Transverse colon (tissue), 4 donors: ENCODE measurements around the gene SETD1B.

Source experiments
- CTCF ChIP-seq, 5 experiments: fragments of 200-600 bp in 3 of 5; fragments of 450-650 bp in 2 of 5; sonication (generic) in 3 of 5; IDR thresholded peaks; 1 replicate in 2 of 5; 2 replicates in 3 of 5; pipeline ENCODE4 v1.5.1; 2016 to 2017; ENCODE audit warnings: antibody characterized with exemption in 5 of 5, inconsistent platforms in 3 of 5, mild to moderate bottlenecking in 2 of 5, moderate library complexity in 1 of 5
- EP300 ChIP-seq: sonication (generic); formaldehyde crosslinking; IDR thresholded peaks from one replicate; pipeline ENCODE4 v1.6.1; 2017; ENCODE audit warnings: antibody characterized with exemption, low read depth
- POLR2A ChIP-seq: fragments of 450-650 bp; IDR thresholded peaks from one replicate; pipeline ENCODE4 v1.6.1; 2016; ENCODE audit warnings: antibody characterized with exemption, mild to moderate bottlenecking, moderate library complexity
- POLR2AphosphoS5 ChIP-seq, 3 donors: sonication (generic); formaldehyde crosslinking; IDR thresholded peaks; one replicate each; pipeline ENCODE4 v1.6.1; 2016; ENCODE audit warnings: antibody characterized with exemption in 3 of 3

GRCh38 chr12:121817648-121818043, 13.8 kb downstream of the SETD1B start:
- TF ChIP-seq CTCF (IDR thresholded peaks at IDR 0.05) (no peak), POLR2AphosphoS5 (IDR thresholded peaks at IDR 0.05) (no peak), EP300 (no peak), POLR2A (no peak)
